ENCODE results near the gene ACOXL. TPM values are rescaled to one million over a fixed set of nuclear protein-coding genes. Genes with fewer than 3 reads are reported as not detected.
A peak's percentile ranks its signal among the peaks of the same experiment; 100 is the strongest.

ACOXL gene
- total RNA-seq, 1 donor from 2014 or later, result 0.23 TPM

GRCh38 chr2:111116011-111116746 is 383.8 kb downstream of the ACOXL start:
- H3K36me3 Mint-ChIP-seq (ENCODE audit: low read depth, unreplicated experiment), result no peaks in the 10 kb centered on the region
- H3K4me3 Mint-ChIP-seq (ENCODE audit: unreplicated experiment), result no peak overlapping the region
- FAIRE-seq (no peak), DNase-seq (ENCODE audit: low read depth) (no peak)
- no peaks in the 10 kb centered on the region for H3K9me3 ChIP-seq (ENCODE audit: insufficient read depth, low read depth, low read length)
- peaks cover 50% of the 10 kb centered on the region for H3K27me3 ChIP-seq (ENCODE audit: insufficient read depth, low read length)
- no peaks in the 10 kb centered on the region for H4K20me1 ChIP-seq (ENCODE audit: insufficient read depth, low read length)
- TF ChIP-seq EZH2 (IDR thresholded peaks at IDR 0.05; ENCODE audit: insufficient read depth, low read length), result no peak
- TF ChIP-seq, protein P1, sequence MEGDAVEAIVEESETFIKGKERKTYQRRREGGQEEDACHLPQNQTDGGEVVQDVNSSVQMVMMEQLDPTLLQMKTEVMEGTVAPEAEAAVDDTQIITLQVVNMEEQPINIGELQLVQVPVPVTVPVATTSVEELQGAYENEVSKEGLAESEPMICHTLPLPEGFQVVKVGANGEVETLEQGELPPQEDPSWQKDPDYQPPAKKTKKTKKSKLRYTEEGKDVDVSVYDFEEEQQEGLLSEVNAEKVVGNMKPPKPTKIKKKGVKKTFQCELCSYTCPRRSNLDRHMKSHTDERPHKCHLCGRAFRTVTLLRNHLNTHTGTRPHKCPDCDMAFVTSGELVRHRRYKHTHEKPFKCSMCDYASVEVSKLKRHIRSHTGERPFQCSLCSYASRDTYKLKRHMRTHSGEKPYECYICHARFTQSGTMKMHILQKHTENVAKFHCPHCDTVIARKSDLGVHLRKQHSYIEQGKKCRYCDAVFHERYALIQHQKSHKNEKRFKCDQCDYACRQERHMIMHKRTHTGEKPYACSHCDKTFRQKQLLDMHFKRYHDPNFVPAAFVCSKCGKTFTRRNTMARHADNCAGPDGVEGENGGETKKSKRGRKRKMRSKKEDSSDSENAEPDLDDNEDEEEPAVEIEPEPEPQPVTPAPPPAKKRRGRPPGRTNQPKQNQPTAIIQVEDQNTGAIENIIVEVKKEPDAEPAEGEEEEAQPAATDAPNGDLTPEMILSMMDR (IDR thresholded peaks at IDR 0.05; ENCODE audit: insufficient read depth, low read depth, low read length), result no peak
- H3K36me3 ChIP-seq (ENCODE audit: insufficient read depth, low read length), result no peaks in the 10 kb centered on the region
- H3K4me1 ChIP-seq (ENCODE audit: insufficient read depth, low read length), result peaks cover 30% of the 10 kb centered on the region
- H3K27ac Mint-ChIP-seq (ENCODE audit: unreplicated experiment), result no peak overlapping the region
- no peaks in the 10 kb centered on the region for H3K79me2 ChIP-seq (ENCODE audit: insufficient read depth, low read length)
- H3K4me1 Mint-ChIP-seq (ENCODE audit: low read depth, unreplicated experiment), result peaks cover 11% of the 10 kb centered on the region
- no peak overlapping the region for H3K4me3 ChIP-seq (ENCODE audit: insufficient read depth, low read depth, low read length)
- no peak overlapping the region for H3K27ac ChIP-seq (ENCODE audit: low read depth, low read length)
- H3K4me2 ChIP-seq (ENCODE audit: low read length), result no peak overlapping the region
- no peak overlapping the region for H2AFZ ChIP-seq (ENCODE audit: low read depth, low read length)
- no peak overlapping the region for H3K9ac ChIP-seq (ENCODE audit: low read length)
- H3K27me3 Mint-ChIP-seq (ENCODE audit: low read depth, unreplicated experiment), result peaks cover 24% of the 10 kb centered on the region
- no peaks in the 10 kb centered on the region for H3K9me3 Mint-ChIP-seq (ENCODE audit: unreplicated experiment)

- no peak overlapping the region for H3K27ac ChIP-seq (ENCODE audit: low read depth, low read length)
- peaks cover 36% of the 10 kb centered on the region for H3K4me1 ChIP-seq (ENCODE audit: insufficient read depth, low read length)
- H3K9me3 Mint-ChIP-seq (ENCODE audit: unreplicated experiment), result no peaks in the 10 kb centered on the region
- H3K36me3 Mint-ChIP-seq (ENCODE audit: low read depth, unreplicated experiment), result no peaks in the 10 kb centered on the region
- no peaks in the 10 kb centered on the region for H3K79me2 ChIP-seq (ENCODE audit: insufficient read depth, low read length)
- peaks cover 11% of the 10 kb centered on the region for H3K4me1 Mint-ChIP-seq (ENCODE audit: low read depth, unreplicated experiment)
- no peaks in the 10 kb centered on the region for H3K36me3 ChIP-seq (ENCODE audit: insufficient read depth, low read length)
- FAIRE-seq, result no peak
- H4K20me1 ChIP-seq (ENCODE audit: insufficient read depth, low read length), result peaks cover 5% of the 10 kb centered on the region
- peak overlapping the region; percentile 79 for H3K4me3 Mint-ChIP-seq (ENCODE audit: unreplicated experiment)
- peak overlapping the region; percentile 48 for H3K9ac ChIP-seq (ENCODE audit: low read length)
- H3K27ac Mint-ChIP-seq (ENCODE audit: unreplicated experiment), result no peak overlapping the region
- peaks cover 50% of the 10 kb centered on the region for H3K27me3 ChIP-seq (ENCODE audit: insufficient read depth, low read length)
- peaks cover 24% of the 10 kb centered on the region for H3K27me3 Mint-ChIP-seq (ENCODE audit: low read depth, unreplicated experiment)
- H3K4me2 ChIP-seq (ENCODE audit: low read length), result peak overlapping the region; percentile 96
- no peaks in the 10 kb centered on the region for H3K9me3 ChIP-seq (ENCODE audit: insufficient read depth, low read depth, low read length)
- TF ChIP-seq EZH2 (IDR thresholded peaks at IDR 0.05; ENCODE audit: insufficient read depth, low read length), result no peak
- TF ChIP-seq, protein P1 (IDR thresholded peaks at IDR 0.05; ENCODE audit: insufficient read depth, low read depth, low read length), result peak; percentile 64
- DNase-seq (ENCODE audit: low read depth), result peak; percentile 49
- H2AFZ ChIP-seq (ENCODE audit: low read depth, low read length), result peak overlapping the region; percentile 54
- peak overlapping the region; percentile 55 for H3K4me3 ChIP-seq (ENCODE audit: insufficient read depth, low read depth, low read length)
Observed at GRCh38 chr2:111116843-111117597, 384.6 kb downstream of the ACOXL start.

All from astrocyte (in vitro differentiated cells and primary cell).